Body of pancreas (tissue), 4 donors: ENCODE data around the gene CDC45.

Experiments used
- CTCF ChIP-seq, 7 experiments: fragments of 450-650 bp in 4 of 7; fragments of 200-600 bp in 3 of 7; sonication (generic) in 3 of 7; IDR thresholded peaks; one replicate each; pipeline ENCODE4 v1.5.1; 2016 to 2019; ENCODE audit warnings: antibody characterized with exemption in 7 of 7
- POLR2A ChIP-seq, 3 donors: fragments of 450-650 bp; IDR thresholded peaks; one replicate each; pipeline ENCODE4 v1.6.1; 2016; ENCODE audit warnings: antibody characterized with exemption in 3 of 3, mild to moderate bottlenecking in 2 of 3

GRCh38 chr22:19549428-19549827 is 69.7 kb downstream of the CDC45 start:
- TF ChIP-seq CTCF (IDR thresholded peaks at IDR 0.05) (no peak), POLR2A (IDR thresholded peaks at IDR 0.05) (no peak)
